MV-4-11 (cell line): ENCODE results near the gene PDCD4.
"Not testable (repeated sequence)": the region's sequence is repeated elsewhere in the genome, so short reads cannot be mapped to it uniquely, and the experiment has no call there.

ENCODE experiments used
- DNase-seq: peaks from one replicate; lab custom pipeline; 2025; lab: John Stamatoyannopoulos, UW

PDCD4 gene

GRCh38 chr10:110885932-110886674 is 14.4 kb downstream of the PDCD4 start:
- DNase-seq = no peak

DNA sequence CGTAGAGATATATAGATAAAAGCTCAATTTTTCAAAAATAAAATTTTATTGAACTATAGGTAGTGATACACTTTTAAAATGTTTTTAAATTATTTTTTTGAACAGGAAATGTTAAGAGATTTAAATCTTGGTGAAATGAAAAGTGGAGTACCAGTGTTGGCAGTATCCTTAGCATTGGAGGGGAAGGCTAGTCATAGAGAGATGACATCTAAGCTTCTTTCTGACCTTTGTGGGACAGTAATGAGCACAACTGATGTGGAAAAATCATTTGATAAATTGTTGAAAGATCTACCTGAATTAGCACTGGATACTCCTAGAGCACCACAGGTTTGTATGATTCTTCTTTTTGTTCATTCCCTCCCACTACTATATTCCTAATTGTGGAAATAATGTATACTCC is 15.8 kb downstream of the PDCD4 start:
- DNase-seq = no peak

GRCh38 chr10:110892602-110893288 is 21.0 kb downstream of the PDCD4 start:
- no peak for DNase-seq

GRCh38 chr10:110893559-110894179 is 21.9 kb downstream of the PDCD4 start:
- DNase-seq = peak; percentile 70

GRCh38 chr10:110897184-110897583 is 25.5 kb downstream of the PDCD4 start:
- DNase-seq = no peak

GRCh38 chr10:110898391-110898790 is 26.7 kb downstream of the PDCD4 start:
- DNase-seq = no peak

- no peak for DNase-seq
These were observed 29.3 kb downstream of the PDCD4 start for GRCh38 chr10:110900983-110901382.

- DNase-seq = no peak
These were observed 30.5 kb downstream of the PDCD4 start for GRCh38 chr10:110901954-110902819.

GRCh38 chr10:110903280-110904278 is 31.9 kb downstream of the PDCD4 start:
- no peak for DNase-seq

GRCh38 chr10:110910138-110910537 is 38.4 kb downstream of the PDCD4 start:
- no peak for DNase-seq

- DNase-seq = no peak
These were observed 40.6 kb downstream of the PDCD4 start for GRCh38 chr10:110912374-110912773.

DNA sequence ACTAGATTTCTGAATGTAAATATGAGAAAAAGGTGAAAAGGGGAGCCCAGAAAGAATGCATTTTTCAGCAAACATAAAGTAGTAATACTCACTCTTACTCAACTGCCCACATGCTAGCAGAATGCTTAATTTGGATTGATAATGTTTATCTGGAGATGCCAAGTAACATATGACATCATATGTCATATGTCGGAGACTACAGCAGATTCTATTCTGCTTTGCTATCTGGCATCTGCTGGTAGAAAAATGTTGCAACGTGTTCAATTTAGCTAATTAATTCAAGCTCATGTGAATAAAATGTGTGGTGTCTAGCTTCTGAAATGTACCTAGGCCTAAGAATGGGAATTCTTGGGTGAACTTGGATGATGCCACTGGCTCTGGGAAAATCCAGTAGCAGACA is 42.7 kb downstream of the PDCD4 start:
- DNase-seq = no peak

GRCh38 chr10:110915035-110915434 is 43.3 kb downstream of the PDCD4 start:
- DNase-seq = no peak

DNA sequence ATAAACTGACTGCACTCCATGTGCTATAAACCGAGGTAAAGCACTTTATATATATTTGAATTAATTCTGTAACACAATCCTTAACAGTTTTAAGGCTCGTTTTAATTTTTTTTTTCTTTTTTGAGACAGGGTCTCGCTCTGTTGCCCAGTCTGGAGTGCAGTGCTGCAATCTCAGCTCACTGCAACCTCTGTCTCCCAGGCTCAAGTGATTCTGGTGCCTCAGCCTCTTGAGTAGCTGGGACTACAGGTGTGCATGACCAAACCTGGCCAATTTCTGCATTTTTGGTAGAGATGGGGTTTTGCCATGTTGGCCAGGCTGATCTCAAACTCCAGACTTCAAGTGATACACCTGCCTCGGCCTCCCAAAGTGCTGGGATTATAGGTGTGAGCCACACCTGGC is 43.9 kb downstream of the PDCD4 start:
- DNase-seq = not testable (repeated sequence)

GRCh38 chr10:110916554-110917346 is 45.0 kb downstream of the PDCD4 start:
- no peak for DNase-seq

GRCh38 chr10:110918269-110918642 is 46.5 kb downstream of the PDCD4 start:
- DNase-seq = peak; percentile 90

GRCh38 chr10:110918643-110919348 is 47.1 kb downstream of the PDCD4 start, which contains the start of gene BBIP1:
BBIP1 (minus strand) TSS chr10:110919180; CDS start chr10:110918157, 1,023 bp downstream.
- DNase-seq = peak; percentile 100

DNA sequence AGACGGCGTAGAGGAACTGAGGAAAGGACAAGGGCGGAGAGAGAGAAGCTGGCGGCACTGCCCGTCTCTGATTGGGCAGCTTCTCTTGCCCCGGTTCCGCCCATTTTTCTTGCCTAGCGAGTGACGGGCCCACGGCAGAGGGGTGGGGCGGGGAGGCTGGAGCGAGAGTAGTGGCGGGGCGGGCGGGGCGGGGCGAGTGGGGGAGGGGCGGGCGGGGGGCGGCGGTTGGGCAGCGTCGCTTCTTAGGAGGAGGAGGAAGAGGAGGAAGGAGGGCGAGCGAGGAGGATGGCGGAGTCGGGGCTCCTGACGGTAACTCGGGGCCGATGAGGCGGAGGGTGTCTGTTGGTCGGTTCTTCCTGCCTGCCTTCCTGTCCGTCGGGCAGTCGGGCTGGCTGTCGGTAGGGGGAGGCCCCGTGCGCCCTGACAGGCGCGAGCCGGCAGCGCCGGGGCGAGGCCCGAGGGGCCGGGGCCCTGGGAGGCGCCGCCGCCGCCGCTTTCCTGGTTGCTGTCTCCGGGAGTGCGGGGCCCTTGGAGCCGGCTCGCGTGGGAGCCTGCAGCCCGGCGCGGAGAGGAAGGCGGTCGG is 47.7 kb downstream of the PDCD4 start, which contains the start of gene SHOC2:
TSS of gene SHOC2 (plus strand) at position 256 of the 583 bp plus-strand sequence. CDS start 44,755 bp downstream, outside the sequence.
- DNase-seq = no peak
